ENCODE measurements around the gene PRKCH. TPM values are rescaled to one million over a fixed set of nuclear protein-coding genes. Genes with fewer than 3 reads are reported as not detected.
A peak's percentile ranks its signal among the peaks of the same experiment; 100 is the strongest.

PRKCH gene
- total RNA-seq, 2 donors from 2014 or later: 7.2 to 8.6 TPM

DNA sequence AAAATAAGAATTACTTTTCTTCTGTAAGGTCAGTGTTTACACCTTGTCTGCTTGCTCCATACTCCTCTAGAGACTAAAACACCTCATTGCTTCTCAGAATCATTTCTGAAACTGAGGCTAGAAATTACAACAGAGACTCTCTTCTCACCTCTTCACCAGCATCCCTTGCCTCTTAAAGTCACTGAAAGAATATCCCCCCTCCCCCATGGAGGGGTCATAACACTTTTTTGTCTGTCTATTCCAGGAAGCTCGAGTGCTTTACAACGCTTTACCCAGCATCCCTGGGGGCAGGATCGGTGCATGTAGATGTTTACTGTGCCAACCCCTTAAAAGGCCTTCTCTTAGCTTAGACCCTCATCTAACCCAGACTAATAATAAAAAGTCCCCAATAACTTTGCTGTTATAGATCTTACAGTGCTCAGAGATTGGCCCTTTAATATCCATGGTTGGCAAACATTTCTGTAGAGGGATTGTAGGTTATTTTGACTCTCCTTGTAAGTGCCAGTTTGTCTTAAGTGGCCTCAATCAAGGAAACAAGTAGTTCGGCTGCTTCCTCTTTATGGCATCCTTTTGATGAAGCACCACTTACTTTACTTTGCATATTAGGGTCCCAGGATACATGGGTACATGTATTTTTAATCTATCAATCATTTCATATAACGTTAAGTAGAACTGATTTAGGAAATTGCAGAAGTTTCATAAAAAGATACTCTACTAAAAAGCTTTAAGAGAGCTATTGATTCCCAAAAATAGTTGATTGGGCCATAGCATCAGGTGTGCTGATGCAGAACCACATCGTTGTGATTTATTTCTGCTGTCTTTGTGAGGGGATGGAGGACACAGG is 29.3 kb downstream of the PRKCH start:
- WGBS, 2 experiments (ENCODE audit: insufficient coverage in 1 of 2, insufficient read length in 1 of 2): 90 to 96% methylated on average over 3 to 6 of the region's 6 CpGs
- peaks cover 10% of the 10 kb centered on the region for H3K4me1 Mint-ChIP-seq
- no peaks in the 10 kb centered on the region for H3K27me3 Mint-ChIP-seq (ENCODE audit: insufficient read depth)
- H3K9me3 Mint-ChIP-seq: no peaks in the 10 kb centered on the region
- H3K27me3 ChIP-seq (ENCODE audit: control insufficient read depth, insufficient read depth, low read length, poor library complexity, severe bottlenecking): no peaks in the 10 kb centered on the region
- no peak overlapping the region for H3K4me3 Mint-ChIP-seq
- TF ChIP-seq, protein P1, sequence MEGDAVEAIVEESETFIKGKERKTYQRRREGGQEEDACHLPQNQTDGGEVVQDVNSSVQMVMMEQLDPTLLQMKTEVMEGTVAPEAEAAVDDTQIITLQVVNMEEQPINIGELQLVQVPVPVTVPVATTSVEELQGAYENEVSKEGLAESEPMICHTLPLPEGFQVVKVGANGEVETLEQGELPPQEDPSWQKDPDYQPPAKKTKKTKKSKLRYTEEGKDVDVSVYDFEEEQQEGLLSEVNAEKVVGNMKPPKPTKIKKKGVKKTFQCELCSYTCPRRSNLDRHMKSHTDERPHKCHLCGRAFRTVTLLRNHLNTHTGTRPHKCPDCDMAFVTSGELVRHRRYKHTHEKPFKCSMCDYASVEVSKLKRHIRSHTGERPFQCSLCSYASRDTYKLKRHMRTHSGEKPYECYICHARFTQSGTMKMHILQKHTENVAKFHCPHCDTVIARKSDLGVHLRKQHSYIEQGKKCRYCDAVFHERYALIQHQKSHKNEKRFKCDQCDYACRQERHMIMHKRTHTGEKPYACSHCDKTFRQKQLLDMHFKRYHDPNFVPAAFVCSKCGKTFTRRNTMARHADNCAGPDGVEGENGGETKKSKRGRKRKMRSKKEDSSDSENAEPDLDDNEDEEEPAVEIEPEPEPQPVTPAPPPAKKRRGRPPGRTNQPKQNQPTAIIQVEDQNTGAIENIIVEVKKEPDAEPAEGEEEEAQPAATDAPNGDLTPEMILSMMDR (conservative IDR thresholded peaks at IDR 0.05): no peak
- no peak overlapping the region for H3K9ac ChIP-seq (ENCODE audit: extremely low read depth, low read length, poor library complexity, severe bottlenecking)
- H3K36me3 Mint-ChIP-seq (ENCODE audit: low read depth): no peaks in the 10 kb centered on the region
- no peaks in the 10 kb centered on the region for H3K4me1 ChIP-seq (ENCODE audit: control insufficient read depth, insufficient read depth, low read length)
- no peaks in the 10 kb centered on the region for H3K36me3 ChIP-seq (ENCODE audit: control insufficient read depth, insufficient read depth, low read length)
- H3K27ac ChIP-seq (ENCODE audit: low read depth, low read length): no peak overlapping the region
- H3K9me3 ChIP-seq (ENCODE audit: control insufficient read depth, low read length): no peaks in the 10 kb centered on the region
- no peak overlapping the region for H3K27ac Mint-ChIP-seq
- no peak for DNase-seq
- no peak overlapping the region for H3K4me3 ChIP-seq (ENCODE audit: low read length)

- Histone ChIP-seq H3K27me3 (ENCODE audit: control insufficient read depth, insufficient read depth, low read length, poor library complexity, severe bottlenecking) (no peaks in the 10 kb centered on the region), H3K36me3 (ENCODE audit: control insufficient read depth, insufficient read depth, low read length) (no peaks in the 10 kb centered on the region), H3K27ac (ENCODE audit: low read depth, low read length) (no peak overlapping the region), H3K9ac (ENCODE audit: extremely low read depth, low read length, poor library complexity, severe bottlenecking) (no peak overlapping the region), H3K4me3 (ENCODE audit: low read length) (no peak overlapping the region), H3K4me1 (ENCODE audit: control insufficient read depth, insufficient read depth, low read length) (no peaks in the 10 kb centered on the region), H3K9me3 (ENCODE audit: control insufficient read depth, low read length) (no peaks in the 10 kb centered on the region)
- peak overlapping the region; percentile 18 for H3K27ac Mint-ChIP-seq
- DNase-seq: no peak
- no peaks in the 10 kb centered on the region for H3K36me3 Mint-ChIP-seq (ENCODE audit: low read depth)
- H3K9me3 Mint-ChIP-seq: no peaks in the 10 kb centered on the region
- TF ChIP-seq, protein P1 (conservative IDR thresholded peaks at IDR 0.05): no peak
- H3K4me1 Mint-ChIP-seq: peaks cover 15% of the 10 kb centered on the region
- no peak overlapping the region for H3K4me3 Mint-ChIP-seq
- WGBS, 2 experiments (ENCODE audit: insufficient coverage in 1 of 2, insufficient read length in 1 of 2): 96 to 97% methylated on average over 4 to 6 of the region's 6 CpGs
- no peaks in the 10 kb centered on the region for H3K27me3 Mint-ChIP-seq (ENCODE audit: insufficient read depth)
Observed at GRCh38 chr14:61351477-61351876, 30.1 kb downstream of the PRKCH start.

DNA sequence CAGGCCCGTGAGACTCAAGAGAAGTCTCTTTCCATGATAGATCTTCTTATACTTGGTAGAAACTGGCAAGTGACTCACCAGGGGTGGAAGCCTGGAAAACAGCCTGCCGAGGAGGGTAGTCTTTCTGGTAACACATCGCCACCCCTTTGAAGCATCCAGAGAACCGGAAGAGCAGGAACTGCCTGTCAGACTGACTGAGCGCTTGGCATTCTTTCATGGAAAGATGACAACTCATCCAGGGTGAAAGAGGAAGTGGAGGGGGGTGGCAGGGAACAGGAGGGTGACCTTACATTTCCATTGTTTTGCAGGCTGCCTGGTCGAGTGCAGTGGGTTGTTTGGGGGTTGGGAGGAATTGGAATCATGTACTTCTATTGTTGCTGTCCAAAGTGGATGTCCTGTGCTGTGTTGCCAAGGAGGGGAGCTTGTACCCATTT is 34.5 kb downstream of the PRKCH start:
- TF ChIP-seq, protein P1 (conservative IDR thresholded peaks at IDR 0.05): no peak
- Mint-ChIP-seq H3K27ac (peak overlapping the region; percentile 24), H3K4me3 (no peak overlapping the region), H3K27me3 (ENCODE audit: insufficient read depth) (no peaks in the 10 kb centered on the region), H3K9me3 (no peaks in the 10 kb centered on the region), H3K4me1 (peaks cover 11% of the 10 kb centered on the region), H3K36me3 (ENCODE audit: low read depth) (no peaks in the 10 kb centered on the region)
- DNase-seq: peak; percentile 88
- Histone ChIP-seq H3K27ac (ENCODE audit: low read depth, low read length) (no peak overlapping the region), H3K27me3 (ENCODE audit: control insufficient read depth, insufficient read depth, low read length, poor library complexity, severe bottlenecking) (no peaks in the 10 kb centered on the region), H3K4me1 (ENCODE audit: control insufficient read depth, insufficient read depth, low read length) (no peaks in the 10 kb centered on the region), H3K9ac (ENCODE audit: extremely low read depth, low read length, poor library complexity, severe bottlenecking) (no peak overlapping the region), H3K36me3 (ENCODE audit: control insufficient read depth, insufficient read depth, low read length) (no peaks in the 10 kb centered on the region), H3K4me3 (ENCODE audit: low read length) (no peak overlapping the region), H3K9me3 (ENCODE audit: control insufficient read depth, low read length) (no peaks in the 10 kb centered on the region)
- 65 to 78% methylated on average over 4 to 6 of the region's 6 CpGs for WGBS, 2 experiments (ENCODE audit: insufficient coverage in 1 of 2, insufficient read length in 1 of 2)

Data from endodermal cell (in vitro differentiated cells).